ENCODE measurements around the gene TCERG1.

TCERG1 gene

GRCh38 chr5:146458894-146459293, 11.8 kb downstream of the TCERG1 start:
- POLR2A ChIA-PET, result interaction anchor here (0.7 kb wide), 1 partner anchor 9 kb away, joined by 3 read pairs; no protein-coding TSS in a partner anchor
- no peak for DNase-seq (ENCODE audit: extremely low spot score)
- TF ChIP-seq SUZ12 (IDR thresholded peaks at IDR 0.05), result no peak
- no peak for TF ChIP-seq L3MBTL2 (conservative IDR thresholded peaks at IDR 0.05)
- no peak for TF ChIP-seq LEF1 (IDR thresholded peaks at IDR 0.05; ENCODE audit: borderline replicate concordance)
- no peak for TF ChIP-seq FOXM1 (IDR thresholded peaks at IDR 0.05; ENCODE audit: borderline replicate concordance)
- no peak for TF ChIP-seq NFRKB (IDR thresholded peaks at IDR 0.05)
- no peak for TF ChIP-seq ARNT (IDR thresholded peaks at IDR 0.05)
- TF ChIP-seq FOXK2 (IDR thresholded peaks at IDR 0.05), result no peak
- TF ChIP-seq ZNF384 (IDR thresholded peaks at IDR 0.05), result no peak
- no peak for TF ChIP-seq ELF4 (IDR thresholded peaks at IDR 0.05)
- TF ChIP-seq, protein P1, sequence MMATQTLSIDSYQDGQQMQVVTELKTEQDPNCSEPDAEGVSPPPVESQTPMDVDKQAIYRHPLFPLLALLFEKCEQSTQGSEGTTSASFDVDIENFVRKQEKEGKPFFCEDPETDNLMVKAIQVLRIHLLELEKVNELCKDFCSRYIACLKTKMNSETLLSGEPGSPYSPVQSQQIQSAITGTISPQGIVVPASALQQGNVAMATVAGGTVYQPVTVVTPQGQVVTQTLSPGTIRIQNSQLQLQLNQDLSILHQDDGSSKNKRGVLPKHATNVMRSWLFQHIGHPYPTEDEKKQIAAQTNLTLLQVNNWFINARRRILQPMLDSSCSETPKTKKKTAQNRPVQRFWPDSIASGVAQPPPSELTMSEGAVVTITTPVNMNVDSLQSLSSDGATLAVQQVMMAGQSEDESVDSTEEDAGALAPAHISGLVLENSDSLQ (IDR thresholded peaks at IDR 0.05), result no peak
- no peak for TF ChIP-seq HDGF (IDR thresholded peaks at IDR 0.05; ENCODE audit: borderline replicate concordance)
- TF ChIP-seq SP1 (IDR thresholded peaks at IDR 0.05), result no peak
- no peak for TF ChIP-seq CTBP1 (IDR thresholded peaks at IDR 0.05; ENCODE audit: borderline replicate concordance)
- CTCF ChIA-PET, result interaction anchor here (1.6 kb wide), 1 partner anchor 10 kb away, joined by 4 read pairs; no protein-coding TSS in a partner anchor

GRCh38 chr5:146461319-146461718, 14.2 kb downstream of the TCERG1 start:
- DNase-seq (ENCODE audit: extremely low spot score), result no peak
- CTCF ChIA-PET, result interaction anchor here (1.1 kb wide), 1 partner anchor 12 kb away, joined by 3 read pairs; no protein-coding TSS in a partner anchor
- POLR2A ChIA-PET, result no interaction called here
- no peak for TF ChIP-seq BHLHE40 (IDR thresholded peaks at IDR 0.05; ENCODE audit: borderline replicate concordance)
- no peak for TF ChIP-seq ZNF384 (IDR thresholded peaks at IDR 0.05)
- no peak for TF ChIP-seq CTBP1 (IDR thresholded peaks at IDR 0.05; ENCODE audit: borderline replicate concordance)
- TF ChIP-seq ARNT (IDR thresholded peaks at IDR 0.05), result no peak
- TF ChIP-seq LEF1 (IDR thresholded peaks at IDR 0.05; ENCODE audit: borderline replicate concordance), result no peak
- TF ChIP-seq FOXA1 (IDR thresholded peaks at IDR 0.05), result no peak
- no peak for TF ChIP-seq SP1 (IDR thresholded peaks at IDR 0.05)
- TF ChIP-seq NFRKB (IDR thresholded peaks at IDR 0.05), result no peak
- no peak for TF ChIP-seq ELF4 (IDR thresholded peaks at IDR 0.05)
- no peak for TF ChIP-seq L3MBTL2 (conservative IDR thresholded peaks at IDR 0.05)

DNA sequence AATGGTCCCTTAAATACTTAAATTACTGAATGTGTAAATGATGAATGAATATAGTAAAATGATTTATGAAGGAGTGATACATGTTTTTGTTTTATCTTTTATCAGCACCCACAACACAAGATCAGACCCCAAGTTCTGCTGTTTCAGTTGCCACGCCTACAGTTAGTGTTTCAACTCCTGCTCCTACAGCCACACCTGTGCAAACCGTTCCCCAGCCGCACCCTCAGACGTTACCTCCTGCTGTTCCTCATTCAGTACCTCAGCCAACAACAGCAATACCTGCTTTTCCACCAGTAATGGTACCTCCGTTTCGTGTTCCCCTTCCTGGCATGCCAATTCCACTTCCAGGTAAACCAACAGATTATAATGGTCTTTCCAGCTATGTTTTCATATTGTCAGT, 16.3 kb downstream of the TCERG1 start:
- TF ChIP-seq ARNT (IDR thresholded peaks at IDR 0.05) (no peak), ZNF384 (IDR thresholded peaks at IDR 0.05) (no peak), SUZ12 (IDR thresholded peaks at IDR 0.05) (no peak), L3MBTL2 (conservative IDR thresholded peaks at IDR 0.05) (no peak), ELF4 (IDR thresholded peaks at IDR 0.05) (no peak), HDGF (IDR thresholded peaks at IDR 0.05; ENCODE audit: borderline replicate concordance) (no peak), TARDBP (IDR thresholded peaks at IDR 0.05) (no peak), FOXA1 (IDR thresholded peaks at IDR 0.05) (no peak)
- TF ChIP-seq, protein P1 (IDR thresholded peaks at IDR 0.05), result no peak
- ChIA-PET POLR2A (no interaction called here), CTCF (no interaction called here)
- no peak for DNase-seq (ENCODE audit: extremely low spot score)

GRCh38 chr5:146466521-146467349, 19.6 kb downstream of the TCERG1 start:
- no peak for DNase-seq (ENCODE audit: extremely low spot score)
- TF ChIP-seq TARDBP (IDR thresholded peaks at IDR 0.05), result no peak
- ChIA-PET POLR2A (no interaction called here), CTCF (no interaction called here)

- CTCF ChIA-PET, result no interaction called here
- no peak for DNase-seq (ENCODE audit: extremely low spot score)
- POLR2A ChIA-PET, result no interaction called here
- TF ChIP-seq ZNF384 (IDR thresholded peaks at IDR 0.05), result no peak
- TF ChIP-seq ARNT (IDR thresholded peaks at IDR 0.05), result no peak
- TF ChIP-seq CTBP1 (IDR thresholded peaks at IDR 0.05; ENCODE audit: borderline replicate concordance), result no peak
- TF ChIP-seq SP1 (IDR thresholded peaks at IDR 0.05), result no peak
- TF ChIP-seq NFRKB (IDR thresholded peaks at IDR 0.05), result no peak
- no peak for TF ChIP-seq BHLHE40 (IDR thresholded peaks at IDR 0.05; ENCODE audit: borderline replicate concordance)
- TF ChIP-seq TARDBP (IDR thresholded peaks at IDR 0.05), result no peak
- no peak for TF ChIP-seq LEF1 (IDR thresholded peaks at IDR 0.05; ENCODE audit: borderline replicate concordance)
- no peak for TF ChIP-seq L3MBTL2 (conservative IDR thresholded peaks at IDR 0.05)
- TF ChIP-seq, protein P1 (IDR thresholded peaks at IDR 0.05), result no peak
- TF ChIP-seq ELF4 (IDR thresholded peaks at IDR 0.05), result no peak
- no peak for TF ChIP-seq FOXM1 (IDR thresholded peaks at IDR 0.05; ENCODE audit: borderline replicate concordance)
- no peak for TF ChIP-seq FOXA1 (IDR thresholded peaks at IDR 0.05)
- no peak for TF ChIP-seq FOXK2 (IDR thresholded peaks at IDR 0.05)
- TF ChIP-seq HDGF (IDR thresholded peaks at IDR 0.05; ENCODE audit: borderline replicate concordance), result no peak
These were observed 20.6 kb downstream of the TCERG1 start for GRCh38 chr5:146467760-146468159.

DNA sequence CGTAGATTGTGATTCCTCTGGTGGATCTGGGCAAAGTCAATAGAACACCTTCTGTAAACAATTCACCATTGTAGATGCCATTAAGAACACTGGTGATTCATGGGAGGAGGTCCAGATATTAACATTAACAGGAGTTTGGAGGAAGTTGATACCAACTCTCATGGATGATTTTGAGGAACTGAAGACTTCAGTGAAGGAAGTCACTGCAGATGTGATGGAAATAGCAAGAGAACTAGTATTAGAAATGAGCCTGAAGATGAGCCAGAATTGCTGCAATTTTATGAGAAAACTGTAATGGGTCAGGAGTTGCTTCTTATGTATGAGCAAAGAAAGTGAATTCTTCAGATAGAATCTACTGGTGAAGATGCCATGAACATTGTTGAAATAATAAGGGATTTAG, 26.9 kb downstream of the TCERG1 start:
- POLR2A ChIA-PET, result no interaction called here
- no peak for TF ChIP-seq SP1 (IDR thresholded peaks at IDR 0.05)
- CTCF ChIA-PET, result no interaction called here
- no peak for DNase-seq (ENCODE audit: extremely low spot score)
